Cardiac fibroblast (primary cell): Measurements from ENCODE around the gene BRMS1.
A peak's percentile ranks its signal among the peaks of the same experiment; 100 is the strongest.

Experiments used
- DNase-seq, 2 donors: peaks; one replicate each; pipeline versions ENCODE4 v3.0.0 to v3.0.0-alpha.2; 2010; ENCODE audit warnings: low read depth in 2 of 2
- H3K4me3 ChIP-seq, 2 donors: replicated peaks in 1 of 2; 1 replicate in 1 of 2; 2 replicates in 1 of 2; pipeline ENCODE4 v1.5.1; 2011; ENCODE audit warnings: low read depth in 2 of 2, low read length in 2 of 2, mild to moderate bottlenecking in 2 of 2, moderate library complexity in 1 of 2
- TF ChIP-seq, protein P1 (sequence below): IDR thresholded peaks from one replicate; pipeline ENCODE4 v1.5.1; 2011; ENCODE audit warnings: low read depth, mild to moderate bottlenecking, low read length, inconsistent platforms

Gene BRMS1

GRCh38 chr11:66288671-66289547, 56.0 kb downstream of the BRMS1 start, which contains the start of gene YIF1A:
Gene YIF1A (minus strand): TSS chr11:66289143. CDS start chr11:66288985, 158 bp downstream.
- DNase-seq = peak; percentile 100
- TF ChIP-seq, protein P1, sequence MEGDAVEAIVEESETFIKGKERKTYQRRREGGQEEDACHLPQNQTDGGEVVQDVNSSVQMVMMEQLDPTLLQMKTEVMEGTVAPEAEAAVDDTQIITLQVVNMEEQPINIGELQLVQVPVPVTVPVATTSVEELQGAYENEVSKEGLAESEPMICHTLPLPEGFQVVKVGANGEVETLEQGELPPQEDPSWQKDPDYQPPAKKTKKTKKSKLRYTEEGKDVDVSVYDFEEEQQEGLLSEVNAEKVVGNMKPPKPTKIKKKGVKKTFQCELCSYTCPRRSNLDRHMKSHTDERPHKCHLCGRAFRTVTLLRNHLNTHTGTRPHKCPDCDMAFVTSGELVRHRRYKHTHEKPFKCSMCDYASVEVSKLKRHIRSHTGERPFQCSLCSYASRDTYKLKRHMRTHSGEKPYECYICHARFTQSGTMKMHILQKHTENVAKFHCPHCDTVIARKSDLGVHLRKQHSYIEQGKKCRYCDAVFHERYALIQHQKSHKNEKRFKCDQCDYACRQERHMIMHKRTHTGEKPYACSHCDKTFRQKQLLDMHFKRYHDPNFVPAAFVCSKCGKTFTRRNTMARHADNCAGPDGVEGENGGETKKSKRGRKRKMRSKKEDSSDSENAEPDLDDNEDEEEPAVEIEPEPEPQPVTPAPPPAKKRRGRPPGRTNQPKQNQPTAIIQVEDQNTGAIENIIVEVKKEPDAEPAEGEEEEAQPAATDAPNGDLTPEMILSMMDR = no peak
- H3K4me3 ChIP-seq = peak within 1 kb of the TSS; percentile 78 to 85

DNA sequence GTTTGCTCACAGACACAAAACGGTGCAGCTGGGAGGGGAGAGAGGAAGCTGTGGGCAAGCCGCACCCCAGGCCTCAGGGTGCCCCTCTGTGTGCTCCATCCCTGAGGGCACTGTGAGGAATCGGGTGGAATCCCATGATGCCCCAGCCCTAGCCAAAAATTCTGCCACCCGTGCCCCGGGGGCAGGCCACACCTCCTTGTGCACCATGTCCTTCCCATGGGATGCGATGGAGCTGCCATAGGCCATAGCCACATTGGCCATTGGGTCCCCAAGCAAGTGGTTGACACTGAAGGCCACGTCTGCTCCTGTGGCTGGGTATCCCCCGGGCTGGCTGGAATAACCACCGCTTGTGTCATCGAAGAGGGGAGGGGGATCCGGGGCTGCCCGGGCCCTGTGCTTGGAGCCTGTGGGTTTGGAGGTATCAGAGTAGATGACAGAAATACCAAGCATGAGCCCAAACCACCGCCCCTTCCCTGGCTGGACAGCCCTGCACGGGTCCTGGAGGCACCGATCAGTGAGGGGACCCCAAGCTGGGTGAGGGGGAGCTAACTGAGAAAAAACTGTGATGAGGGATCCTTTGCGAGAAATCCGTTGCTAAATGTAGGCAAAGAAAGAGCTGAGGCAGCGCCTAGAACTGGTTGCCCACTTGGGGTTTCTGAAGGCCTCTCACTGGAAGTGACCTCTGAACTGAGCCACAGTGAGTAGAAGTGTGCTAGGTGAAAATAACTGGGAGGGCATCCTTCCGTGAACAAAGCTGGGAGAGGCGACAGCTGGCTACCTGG, 56.8 kb downstream of the BRMS1 start:
- TF ChIP-seq, protein P1 = no peak
- no peak for DNase-seq

More for the DNA sequence above, 56.8 kb downstream of the BRMS1 start:
- H3K4me3 ChIP-seq = peak overlapping the region; percentile 78 to 85
